ENCODE results near the gene GPR101.
"Not testable (repeated sequence)": the region's sequence is repeated elsewhere in the genome, so short reads cannot be mapped to it uniquely, and the experiment has no call there.

GPR101 gene

GRCh38 chrX:137000236-137000635, 33.6 kb downstream of the GPR101 start:
- DNase-seq, result not testable (repeated sequence)

DNA sequence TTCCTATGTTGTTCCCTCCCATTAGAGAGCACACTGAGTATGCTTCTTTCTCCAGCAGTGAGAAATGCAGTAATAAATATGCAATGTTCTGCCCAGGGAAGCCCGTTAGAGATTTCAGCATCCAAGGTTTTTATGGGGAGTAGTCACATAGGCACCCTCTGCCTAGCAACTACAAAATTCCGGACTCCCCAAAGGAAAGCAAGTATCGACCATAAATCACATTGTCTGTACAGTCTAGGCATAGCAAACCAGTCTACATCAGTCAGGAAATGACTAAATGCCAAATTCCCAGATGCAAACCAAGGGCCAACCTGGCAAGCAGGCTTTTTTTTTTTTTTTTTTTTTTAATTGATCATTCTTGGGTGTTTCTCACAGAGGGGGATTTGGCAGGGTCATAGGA, 34.8 kb downstream of the GPR101 start:
- no peak for DNase-seq

Measured in central memory CD4-positive, alpha-beta T cell (primary cell).